Neuronal stem cell (in vitro differentiated cells): ENCODE results near the gene PLLP.

Source experiments
- DNase-seq: peaks from one replicate; pipeline ENCODE4 v3.0.0-alpha.2; 2013; ENCODE audit warnings: low spot score
- H2AFZ ChIP-seq: one replicate; pipeline ENCODE4 v1.6.1; 2013; ENCODE audit warnings: mild to moderate bottlenecking, low read length, inconsistent platforms
- H2AK5ac ChIP-seq: 2 replicates; pipeline ENCODE4 v1.6.1; 2013; ENCODE audit warnings: low read depth, mild to moderate bottlenecking, inconsistent platforms, low read length, moderate library complexity, mixed read lengths
- H2BK120ac ChIP-seq: 2 replicates; pipeline ENCODE4 v1.6.1; 2013; ENCODE audit warnings: low read depth, mild to moderate bottlenecking, inconsistent platforms, low read length, moderate library complexity, mixed read lengths
- H2BK12ac ChIP-seq: one replicate; pipeline ENCODE4 v1.6.1; 2013; ENCODE audit warnings: low read length, inconsistent platforms
- H2BK15ac ChIP-seq: 2 replicates; pipeline ENCODE4 v1.6.1; 2013; ENCODE audit warnings: mild to moderate bottlenecking, low read length, inconsistent platforms, mixed read lengths
- H2BK5ac ChIP-seq: one replicate; pipeline ENCODE4 v1.6.1; 2013; ENCODE audit warnings: inconsistent platforms, mild to moderate bottlenecking, low read length, moderate library complexity
- H3K14ac ChIP-seq: one replicate; pipeline ENCODE4 v1.6.1; 2013; ENCODE audit warnings: low read length, inconsistent platforms
- H3K18ac ChIP-seq: 2 replicates; pipeline ENCODE4 v1.6.1; 2013; ENCODE audit warnings: low read length, inconsistent platforms
- H3K23ac ChIP-seq: 2 replicates; pipeline ENCODE4 v1.6.1; 2013; ENCODE audit warnings: low read depth, mild to moderate bottlenecking, mixed read lengths, low read length, inconsistent platforms; ENCODE audit not compliant: poor library complexity
- H3K27ac ChIP-seq: replicated peaks from 3 replicates; pipeline ENCODE4 v1.5.1; 2013; ENCODE audit warnings: low read length, inconsistent platforms
- H3K27me3 ChIP-seq, 3 experiments: 2 replicates each; pipeline ENCODE4 v1.6.1; 2013; ENCODE audit warnings: low read length in 3 of 3, mild to moderate bottlenecking in 2 of 3, inconsistent platforms in 1 of 3, low read depth in 1 of 3, mixed read lengths in 1 of 3, moderate library complexity in 1 of 3; ENCODE audit not compliant: control insufficient read depth in 3 of 3, insufficient read depth in 3 of 3
- H3K36me3 ChIP-seq, 2 donors: replicated peaks in 1 of 2; 2 replicates each; pipeline ENCODE4 v1.6.1; 2013; ENCODE audit warnings: low read length in 2 of 2; ENCODE audit not compliant: control insufficient read depth in 2 of 2, insufficient read depth in 2 of 2
- H3K4ac ChIP-seq: 2 replicates; pipeline ENCODE4 v1.6.1; 2013; ENCODE audit warnings: inconsistent platforms, mild to moderate bottlenecking, low read length, moderate library complexity
- H3K4me1 ChIP-seq, 2 donors: 1 replicate in 1 of 2; 2 replicates in 1 of 2; pipeline ENCODE4 v1.6.1; 2013; ENCODE audit warnings: low read length in 2 of 2, low read depth in 1 of 2; ENCODE audit not compliant: control insufficient read depth in 2 of 2, insufficient read depth in 1 of 2
- H3K4me2 ChIP-seq: one replicate; pipeline ENCODE4 v1.6.1; 2013; ENCODE audit warnings: mild to moderate bottlenecking, low read length, inconsistent platforms; ENCODE audit not compliant: insufficient read depth, poor library complexity, severe bottlenecking
- H3K4me3 ChIP-seq, 2 donors: 2 replicates each; pipeline ENCODE4 v1.5.1; 2013; ENCODE audit warnings: low read length in 2 of 2, mild to moderate bottlenecking in 2 of 2, inconsistent platforms in 1 of 2, moderate library complexity in 1 of 2
- H3K79me1 ChIP-seq: one replicate; pipeline ENCODE4 v1.6.1; 2013; ENCODE audit warnings: low read depth, mild to moderate bottlenecking, inconsistent platforms, low read length, moderate library complexity
- H3K9ac ChIP-seq: one replicate; pipeline ENCODE4 v1.6.1; 2013; ENCODE audit warnings: mild to moderate bottlenecking, low read depth, low read length, inconsistent platforms; ENCODE audit not compliant: poor library complexity
- H3K9me3 ChIP-seq, 2 donors: replicated peaks in 1 of 2; 2 replicates each; pipeline versions ENCODE3 to v1.6.1; 2013; ENCODE audit warnings: low read length in 2 of 2, mild to moderate bottlenecking in 2 of 2, inconsistent platforms in 1 of 2, low read depth in 1 of 2, mixed read lengths in 1 of 2, moderate library complexity in 1 of 2; ENCODE audit not compliant: control insufficient read depth in 2 of 2, insufficient read depth in 1 of 2
- H4K8ac ChIP-seq: one replicate; pipeline ENCODE4 v1.6.1; 2013; ENCODE audit warnings: low read depth, mild to moderate bottlenecking, inconsistent platforms, low read length, moderate library complexity
- H4K91ac ChIP-seq: one replicate; pipeline ENCODE4 v1.6.1; 2013; ENCODE audit warnings: low read length, low read depth, mild to moderate bottlenecking, inconsistent platforms; ENCODE audit not compliant: poor library complexity
- WGBS, 2 donors: extraction: QIAGEN DNeasy Blood & Tissue Kit; methylation state at CpG; one replicate each; pipeline ENCODE4 v1.1.7; 2013; ENCODE audit warnings: missing lambda C conversion rate in 2 of 2, mixed read lengths in 1 of 2; ENCODE audit not compliant: insufficient read length in 2 of 2, insufficient replicate concordance in 1 of 2; ENCODE audit errors: extremely low coverage in 2 of 2; 5-methylcytosine and 5-hydroxymethylcytosine counted together

PLLP gene

GRCh38 chr16:57299719-57300386 is 15.4 kb upstream of the PLLP start:
- peaks cover 0 to 8% (median 0%) of the 10 kb centered on the region in 3 experiments for H3K27me3 ChIP-seq
- WGBS, 2 donors, result no CpG with 5 or more reads among the region's 35 CpGs
- H2AK5ac ChIP-seq, result no peak overlapping the region
- no peak overlapping the region for H2BK12ac ChIP-seq
- no peak overlapping the region for H2BK5ac ChIP-seq
- H3K4me3 ChIP-seq, result peak overlapping the region; percentile 61 to 83
- no peak overlapping the region for H4K8ac ChIP-seq
- H3K4me2 ChIP-seq, result peak overlapping the region; percentile 35
- no peak overlapping the region for H4K91ac ChIP-seq
- H2BK120ac ChIP-seq, result no peak overlapping the region
- no peak overlapping the region for H3K23ac ChIP-seq
- H2BK15ac ChIP-seq, result no peak overlapping the region
- H3K18ac ChIP-seq, result no peak overlapping the region
- no peaks in the 10 kb centered on the region for H3K36me3 ChIP-seq
- no peak overlapping the region for H3K9ac ChIP-seq
- no peaks in the 10 kb centered on the region for H3K79me1 ChIP-seq
- H2AFZ ChIP-seq, result peak overlapping the region; percentile 91
- H3K9me3 ChIP-seq, result no peaks in the 10 kb centered on the region
- peak overlapping the region; percentile 76 for H3K27ac ChIP-seq
- peaks cover 3 to 4% of the 10 kb centered on the region in 2 donors for H3K4me1 ChIP-seq
- no peak overlapping the region for H3K4ac ChIP-seq
- DNase-seq, result peak; percentile 97
- H3K14ac ChIP-seq, result no peak overlapping the region

GRCh38 chr16:57299009-57299718 is 14.7 kb upstream of the PLLP start:
- Histone ChIP-seq H3K79me1 (no peaks in the 10 kb centered on the region), H4K8ac (no peak overlapping the region), H4K91ac (no peak overlapping the region), H2BK5ac (no peak overlapping the region), H2AFZ (peak overlapping the region; percentile 91), H3K4me3 (peak overlapping the region; percentile 61 to 83), H3K4ac (no peak overlapping the region), H2BK120ac (no peak overlapping the region), H2BK12ac (no peak overlapping the region), H3K27ac (peak overlapping the region; percentile 76), H3K36me3 (no peaks in the 10 kb centered on the region), H3K27me3 (peaks cover 0 to 8% (median 0%) of the 10 kb centered on the region in 3 experiments), H3K23ac (no peak overlapping the region), H3K4me2 (peak overlapping the region; percentile 35), H2AK5ac (no peak overlapping the region), H2BK15ac (no peak overlapping the region), H3K14ac (no peak overlapping the region), H3K4me1 (peaks cover 3 to 4% of the 10 kb centered on the region in 2 donors), H3K9ac (no peak overlapping the region), H3K18ac (no peak overlapping the region), H3K9me3 (no peaks in the 10 kb centered on the region)
- no CpG with 5 or more reads among the region's 14 CpGs for WGBS, 2 donors
- DNase-seq, result no peak

GRCh38 chr16:57297856-57298255 is 13.4 kb upstream of the PLLP start:
- Histone ChIP-seq H3K4me3 (no peak overlapping the region), H3K36me3 (no peaks in the 10 kb centered on the region), H3K4me1 (peaks cover 3 to 4% of the 10 kb centered on the region in 2 donors), H3K79me1 (no peaks in the 10 kb centered on the region), H2AK5ac (no peak overlapping the region), H3K4ac (no peak overlapping the region), H3K23ac (peak overlapping the region; percentile 5), H4K91ac (no peak overlapping the region), H2BK5ac (no peak overlapping the region), H3K27ac (no peak overlapping the region), H4K8ac (no peak overlapping the region), H3K27me3 (peaks cover 0 to 8% (median 0%) of the 10 kb centered on the region in 3 experiments), H3K18ac (no peak overlapping the region), H2BK12ac (no peak overlapping the region), H3K4me2 (no peak overlapping the region), H3K9ac (no peak overlapping the region), H2BK120ac (no peak overlapping the region), H3K9me3 (no peaks in the 10 kb centered on the region), H2BK15ac (no peak overlapping the region), H2AFZ (peak overlapping the region; percentile 33), H3K14ac (no peak overlapping the region)
- WGBS, 2 donors, result no CpG with 5 or more reads among the region's 13 CpGs
- no peak for DNase-seq
